Gastroesophageal sphincter (tissue), 3 donors: Measurements from ENCODE around the gene MAGI3.

Experiments
- POLR2AphosphoS5 ChIP-seq: sonication (generic); formaldehyde crosslinking; IDR thresholded peaks from one replicate; pipeline ENCODE4 v1.6.1; 2017; ENCODE audit warnings: antibody characterized with exemption
- TF ChIP-seq, protein P1 (sequence below), 4 experiments: fragments of 200-600 bp in 2 of 4; fragments of 450-650 bp in 2 of 4; sonication (generic) in 1 of 4; IDR thresholded peaks; one replicate each; pipeline ENCODE4 v1.5.1; 2017 to 2019; ENCODE audit warnings: antibody characterized with exemption in 4 of 4, mild to moderate bottlenecking in 2 of 4, moderate library complexity in 2 of 4

DNA sequence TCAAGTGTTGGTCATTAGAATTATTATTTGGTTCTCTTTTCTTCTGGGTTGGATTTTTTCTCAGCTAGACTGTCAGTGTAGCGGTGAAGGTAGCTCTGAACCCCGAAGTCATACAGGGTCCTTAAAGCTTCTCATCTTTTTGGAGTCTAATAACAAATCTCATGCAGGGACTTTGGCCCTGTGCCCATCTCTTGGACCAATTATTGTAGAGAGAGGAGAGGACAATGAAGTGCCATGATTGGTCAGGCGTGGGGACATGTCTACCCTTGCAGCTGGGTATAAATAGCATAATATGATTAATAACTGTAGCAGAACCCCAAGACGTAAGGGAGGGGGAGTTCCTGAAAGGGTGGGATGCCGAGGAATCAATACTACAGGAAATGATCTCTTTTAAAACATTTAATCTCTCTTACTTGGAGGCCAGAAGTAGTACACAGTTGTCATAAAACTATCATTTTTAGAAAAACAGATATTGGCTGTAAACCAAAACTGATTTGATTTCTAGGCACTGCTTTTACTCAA, 8.8 kb downstream of the MAGI3 start:
- TF ChIP-seq, protein P1, sequence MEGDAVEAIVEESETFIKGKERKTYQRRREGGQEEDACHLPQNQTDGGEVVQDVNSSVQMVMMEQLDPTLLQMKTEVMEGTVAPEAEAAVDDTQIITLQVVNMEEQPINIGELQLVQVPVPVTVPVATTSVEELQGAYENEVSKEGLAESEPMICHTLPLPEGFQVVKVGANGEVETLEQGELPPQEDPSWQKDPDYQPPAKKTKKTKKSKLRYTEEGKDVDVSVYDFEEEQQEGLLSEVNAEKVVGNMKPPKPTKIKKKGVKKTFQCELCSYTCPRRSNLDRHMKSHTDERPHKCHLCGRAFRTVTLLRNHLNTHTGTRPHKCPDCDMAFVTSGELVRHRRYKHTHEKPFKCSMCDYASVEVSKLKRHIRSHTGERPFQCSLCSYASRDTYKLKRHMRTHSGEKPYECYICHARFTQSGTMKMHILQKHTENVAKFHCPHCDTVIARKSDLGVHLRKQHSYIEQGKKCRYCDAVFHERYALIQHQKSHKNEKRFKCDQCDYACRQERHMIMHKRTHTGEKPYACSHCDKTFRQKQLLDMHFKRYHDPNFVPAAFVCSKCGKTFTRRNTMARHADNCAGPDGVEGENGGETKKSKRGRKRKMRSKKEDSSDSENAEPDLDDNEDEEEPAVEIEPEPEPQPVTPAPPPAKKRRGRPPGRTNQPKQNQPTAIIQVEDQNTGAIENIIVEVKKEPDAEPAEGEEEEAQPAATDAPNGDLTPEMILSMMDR (IDR thresholded peaks at IDR 0.05), result no peak
- no peak for TF ChIP-seq POLR2AphosphoS5
